HEK293T (cell line): ENCODE results near the gene SLC28A1.

Experiments used
- CTCF ChIA-PET: fragments of 350-600 bp; formaldehyde crosslinking; extraction: SDS; loops from one replicate; lab custom pipeline; 2021; ENCODE audit warnings: antibody characterized with exemption, inconsistent platforms; lab: Yijun Ruan, JAX
- POLR2A ChIA-PET: fragments of 350-600 bp; formaldehyde crosslinking; extraction: SDS; loops from one replicate; lab custom pipeline; 2020; ENCODE audit warnings: antibody characterized with exemption, inconsistent platforms; lab: Yijun Ruan, JAX
- DNase-seq: peaks from one replicate; pipeline ENCODE4 v3.0.0; 2012; ENCODE audit warnings: mixed read lengths; ENCODE audit errors: extremely low spot score
- ARNT ChIP-seq: fragments of 450-650 bp; IDR thresholded peaks from 2 replicates; pipeline ENCODE4 v1.6.1; 2017; ENCODE audit warnings: mild to moderate bottlenecking
- BHLHE40 ChIP-seq: fragments of 450-650 bp; IDR thresholded peaks from 2 replicates; pipeline ENCODE4 v1.6.1; 2016; ENCODE audit warnings: mild to moderate bottlenecking, moderate library complexity, borderline replicate concordance
- CTBP1 ChIP-seq: fragments of 450-650 bp; IDR thresholded peaks from 2 replicates; pipeline ENCODE4 v1.6.1; 2016; ENCODE audit warnings: borderline replicate concordance
- ELF4 ChIP-seq: fragments of 450-650 bp; IDR thresholded peaks from 2 replicates; pipeline ENCODE4 v1.6.1; 2017; ENCODE audit warnings: antibody characterized with exemption
- FOXA1 ChIP-seq: fragments of 450-650 bp; IDR thresholded peaks from 2 replicates; pipeline ENCODE4 v1.6.1; 2016; ENCODE audit warnings: mild to moderate bottlenecking
- FOXK2 ChIP-seq: fragments of 450-650 bp; IDR thresholded peaks from 2 replicates; pipeline ENCODE4 v1.6.1; 2016; ENCODE audit warnings: mild to moderate bottlenecking
- FOXM1 ChIP-seq: fragments of 450-650 bp; IDR thresholded peaks from 2 replicates; pipeline ENCODE4 v1.6.1; 2017; ENCODE audit warnings: mild to moderate bottlenecking, borderline replicate concordance
- HDGF ChIP-seq: fragments of 450-650 bp; IDR thresholded peaks from 2 replicates; pipeline ENCODE4 v1.6.1; 2017; ENCODE audit warnings: antibody characterized with exemption, borderline replicate concordance
- L3MBTL2 ChIP-seq: fragments of 450-650 bp; conservative IDR thresholded peaks from 2 replicates; pipeline ENCODE4 v1.6.1; 2016; ENCODE audit warnings: mild to moderate bottlenecking
- LEF1 ChIP-seq: fragments of 450-650 bp; IDR thresholded peaks from 2 replicates; pipeline ENCODE4 v1.6.1; 2017; ENCODE audit warnings: mild to moderate bottlenecking, borderline replicate concordance
- NFRKB ChIP-seq: fragments of 450-650 bp; IDR thresholded peaks from 2 replicates; pipeline ENCODE4 v1.6.1; 2016; ENCODE audit warnings: mild to moderate bottlenecking, moderate library complexity
- SP1 ChIP-seq: fragments of 450-650 bp; IDR thresholded peaks from 2 replicates; pipeline ENCODE4 v1.6.1; 2017
- SUZ12 ChIP-seq: fragments of 450-650 bp; IDR thresholded peaks from 2 replicates; pipeline ENCODE4 v1.6.1; 2016; ENCODE audit warnings: mild to moderate bottlenecking
- TARDBP ChIP-seq: fragments of 450-650 bp; IDR thresholded peaks from 2 replicates; pipeline ENCODE4 v1.6.1; 2016
- ZNF384 ChIP-seq: fragments of 450-650 bp; IDR thresholded peaks from 2 replicates; pipeline ENCODE4 v1.6.1; 2016
- TF ChIP-seq, protein P1 (sequence below): fragments of 450-650 bp; IDR thresholded peaks from 2 replicates; pipeline ENCODE4 v1.6.1; 2016

The SLC28A1 gene, protein sequence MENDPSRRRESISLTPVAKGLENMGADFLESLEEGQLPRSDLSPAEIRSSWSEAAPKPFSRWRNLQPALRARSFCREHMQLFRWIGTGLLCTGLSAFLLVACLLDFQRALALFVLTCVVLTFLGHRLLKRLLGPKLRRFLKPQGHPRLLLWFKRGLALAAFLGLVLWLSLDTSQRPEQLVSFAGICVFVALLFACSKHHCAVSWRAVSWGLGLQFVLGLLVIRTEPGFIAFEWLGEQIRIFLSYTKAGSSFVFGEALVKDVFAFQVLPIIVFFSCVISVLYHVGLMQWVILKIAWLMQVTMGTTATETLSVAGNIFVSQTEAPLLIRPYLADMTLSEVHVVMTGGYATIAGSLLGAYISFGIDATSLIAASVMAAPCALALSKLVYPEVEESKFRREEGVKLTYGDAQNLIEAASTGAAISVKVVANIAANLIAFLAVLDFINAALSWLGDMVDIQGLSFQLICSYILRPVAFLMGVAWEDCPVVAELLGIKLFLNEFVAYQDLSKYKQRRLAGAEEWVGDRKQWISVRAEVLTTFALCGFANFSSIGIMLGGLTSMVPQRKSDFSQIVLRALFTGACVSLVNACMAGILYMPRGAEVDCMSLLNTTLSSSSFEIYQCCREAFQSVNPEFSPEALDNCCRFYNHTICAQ

DNA sequence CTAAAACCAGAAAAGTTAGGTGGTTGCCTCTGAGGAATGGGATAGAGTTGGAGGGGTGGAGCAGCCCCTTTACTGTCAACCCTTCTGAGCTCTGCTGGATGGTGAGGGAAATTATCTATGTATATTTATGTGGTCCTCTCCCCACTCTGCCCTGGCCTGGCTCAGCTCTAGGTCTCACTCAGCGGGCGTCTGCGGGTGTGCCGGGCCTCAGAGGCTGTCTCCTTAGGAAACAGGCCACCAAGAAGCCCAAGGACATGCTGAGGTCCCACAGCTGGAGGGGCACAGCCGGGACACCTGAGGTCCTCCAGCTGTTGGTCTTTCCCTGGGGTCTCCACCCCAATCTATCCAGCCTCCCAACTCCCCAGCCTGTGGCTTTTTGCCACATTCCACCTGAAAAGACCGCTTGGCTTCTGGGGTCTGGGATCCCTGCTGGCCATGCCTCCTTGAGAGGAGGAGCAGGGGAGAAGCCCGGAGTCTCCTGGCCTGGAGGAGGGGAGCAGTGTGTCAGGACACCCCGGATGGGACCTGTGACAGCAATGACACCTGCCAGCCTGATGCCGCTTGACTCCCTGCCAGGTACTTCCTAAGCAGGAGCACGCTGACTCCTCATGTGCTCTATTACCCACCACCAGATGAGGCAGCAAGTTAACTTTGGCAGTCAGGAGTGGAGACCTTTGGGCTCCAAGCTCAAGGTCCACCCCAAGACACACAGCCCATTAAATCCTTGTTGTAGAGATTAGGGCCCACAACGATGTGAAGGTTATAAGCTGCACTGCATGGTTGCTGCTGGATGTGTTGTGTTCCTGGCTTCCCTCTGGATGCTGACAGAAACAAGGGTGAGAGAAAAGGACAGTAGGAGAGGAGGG is at the start of gene SLC28A1:
TSS of gene SLC28A1 (plus strand) at position 747 of the 866 bp plus-strand sequence. CDS start 3,099 bp downstream, outside the sequence.
- no peak for TF ChIP-seq SUZ12
- TF ChIP-seq, protein P1, sequence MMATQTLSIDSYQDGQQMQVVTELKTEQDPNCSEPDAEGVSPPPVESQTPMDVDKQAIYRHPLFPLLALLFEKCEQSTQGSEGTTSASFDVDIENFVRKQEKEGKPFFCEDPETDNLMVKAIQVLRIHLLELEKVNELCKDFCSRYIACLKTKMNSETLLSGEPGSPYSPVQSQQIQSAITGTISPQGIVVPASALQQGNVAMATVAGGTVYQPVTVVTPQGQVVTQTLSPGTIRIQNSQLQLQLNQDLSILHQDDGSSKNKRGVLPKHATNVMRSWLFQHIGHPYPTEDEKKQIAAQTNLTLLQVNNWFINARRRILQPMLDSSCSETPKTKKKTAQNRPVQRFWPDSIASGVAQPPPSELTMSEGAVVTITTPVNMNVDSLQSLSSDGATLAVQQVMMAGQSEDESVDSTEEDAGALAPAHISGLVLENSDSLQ: no peak
- no peak for TF ChIP-seq ELF4
- TF ChIP-seq ZNF384: no peak
- TF ChIP-seq L3MBTL2: no peak
- no peak for TF ChIP-seq TARDBP
- TF ChIP-seq NFRKB: no peak
- ChIA-PET POLR2A (no interaction called here), CTCF (interaction anchor here (0.7 to 0.9 kb wide), 2 partner anchors 18 to 44 kb away, joined by 3 read pairs; no protein-coding TSS in a partner anchor)
- no peak for DNase-seq

- TF ChIP-seq FOXA1 (no peak), BHLHE40 (no peak), L3MBTL2 (no peak), FOXM1 (no peak), TARDBP (no peak), NFRKB (no peak), ELF4 (no peak), HDGF (no peak), ZNF384 (no peak), ARNT (no peak), FOXK2 (no peak), SUZ12 (no peak), SP1 (no peak)
- TF ChIP-seq, protein P1: no peak
- ChIA-PET CTCF (interaction anchor here (0.5 to 1.4 kb wide), 2 partner anchors 9 to 26 kb away, joined by 3 to 7 read pairs; no protein-coding TSS in a partner anchor), POLR2A (no interaction called here)
- DNase-seq: no peak
Measured at GRCh38 chr15:84834969-84835368, 49.5 kb upstream of the SLC28A1 start.

- CTCF ChIA-PET: interaction anchor here (1.2 kb wide), 1 partner anchor 16 kb away, joined by 3 read pairs; no protein-coding TSS in a partner anchor
- TF ChIP-seq NFRKB (no peak), BHLHE40 (no peak), ELF4 (no peak)
- no peak for DNase-seq
- POLR2A ChIA-PET: no interaction called here
Measured at GRCh38 chr15:84835661-84836337, 48.7 kb upstream of the SLC28A1 start.

DNA sequence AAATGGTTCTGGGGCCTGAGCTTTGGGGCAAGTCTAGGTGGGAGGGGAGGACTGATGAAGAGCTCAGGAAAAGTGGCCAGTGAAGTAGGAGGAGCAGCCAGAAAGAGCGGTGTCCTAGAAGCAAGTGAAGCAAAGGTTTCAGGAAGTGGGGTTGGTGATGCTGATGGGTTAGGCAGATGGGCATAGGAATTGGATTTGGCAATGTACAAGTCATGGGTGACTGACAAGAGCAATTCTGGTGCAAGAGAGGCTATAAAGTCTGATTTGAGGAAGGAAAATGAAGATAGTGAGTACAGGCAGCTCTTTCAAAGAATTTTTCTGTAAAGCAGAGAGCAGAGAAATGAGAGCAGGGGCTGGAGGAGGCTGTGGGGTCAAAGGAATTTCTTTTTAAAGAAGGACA is 47.6 kb upstream of the SLC28A1 start:
- ChIA-PET POLR2A (no interaction called here), CTCF (interaction anchor here (0.6 to 1.4 kb wide), 3 partner anchors 15 to 146 kb away, joined by 3 to 4 read pairs (median 3); no protein-coding TSS in a partner anchor)
- no peak for DNase-seq
- TF ChIP-seq ARNT (no peak), FOXK2 (no peak), SP1 (no peak), SUZ12 (no peak), FOXA1 (no peak), FOXM1 (no peak), TARDBP (no peak), BHLHE40 (no peak), ZNF384 (no peak), HDGF (no peak), CTBP1 (no peak), LEF1 (no peak), L3MBTL2 (no peak), NFRKB (no peak), ELF4 (no peak)
- TF ChIP-seq, protein P1: no peak

DNA sequence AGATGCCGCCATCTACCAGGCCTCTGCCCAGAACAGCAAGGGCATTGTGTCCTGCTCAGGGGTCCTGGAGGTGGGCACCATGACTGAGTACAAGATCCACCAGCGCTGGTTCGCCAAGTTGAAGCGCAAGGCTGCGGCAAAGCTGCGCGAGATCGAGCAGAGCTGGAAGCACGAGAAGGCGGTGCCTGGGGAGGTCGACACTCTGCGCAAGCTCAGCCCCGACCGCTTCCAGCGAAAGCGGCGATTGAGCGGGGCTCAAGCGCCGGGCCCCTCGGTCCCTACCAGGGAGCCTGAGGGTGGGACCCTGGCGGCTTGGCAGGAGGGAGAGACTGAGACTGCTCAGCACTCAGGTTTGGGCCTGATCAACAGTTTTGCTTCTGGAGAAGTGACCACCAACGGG is 44.7 kb upstream of the SLC28A1 start:
- no peak for DNase-seq
- CTCF ChIA-PET: interaction anchor here (0.6 kb wide), 1 partner anchor 240 kb away, joined by 3 read pairs; no protein-coding TSS in a partner anchor
- POLR2A ChIA-PET: no interaction called here
- TF ChIP-seq HDGF: no peak
- TF ChIP-seq FOXA1: no peak
- no peak for TF ChIP-seq TARDBP
- TF ChIP-seq ARNT: no peak
- TF ChIP-seq FOXM1: no peak
- no peak for TF ChIP-seq ZNF384
- TF ChIP-seq CTBP1: no peak
- no peak for TF ChIP-seq NFRKB
- no peak for TF ChIP-seq SUZ12
